GM06990 (cell line): ENCODE measurements around the gene PLA2G4A.
A peak's percentile ranks its signal among the peaks of the same experiment; 100 is the strongest.

Source experiments
- DNase-seq: peaks from one replicate; pipeline ENCODE4 v3.0.0-alpha.2; 2011; ENCODE audit not compliant: insufficient read length; ENCODE audit errors: extremely low read depth
- H3K27me3 ChIP-seq: replicated peaks from 2 replicates; pipeline ENCODE4 v1.6.0; 2011; ENCODE audit warnings: low read length; ENCODE audit not compliant: control insufficient read depth, insufficient read depth
- H3K36me3 ChIP-seq: 2 replicates; pipeline ENCODE4 v1.5.1; 2011; ENCODE audit warnings: low read length; ENCODE audit not compliant: control insufficient read depth, insufficient read depth
- H3K4me3 ChIP-seq: replicated peaks from 2 replicates; pipeline ENCODE4 v1.5.1; 2011; ENCODE audit warnings: low read depth, mild to moderate bottlenecking, control low read depth, low read length
- TF ChIP-seq, protein P1 (sequence below): IDR thresholded peaks from 2 replicates; pipeline ENCODE4 v1.5.1; 2011; ENCODE audit warnings: low read length, control low read depth, mild to moderate bottlenecking, inconsistent platforms; ENCODE audit not compliant: insufficient read depth, poor library complexity, severe bottlenecking

The PLA2G4A gene

DNA sequence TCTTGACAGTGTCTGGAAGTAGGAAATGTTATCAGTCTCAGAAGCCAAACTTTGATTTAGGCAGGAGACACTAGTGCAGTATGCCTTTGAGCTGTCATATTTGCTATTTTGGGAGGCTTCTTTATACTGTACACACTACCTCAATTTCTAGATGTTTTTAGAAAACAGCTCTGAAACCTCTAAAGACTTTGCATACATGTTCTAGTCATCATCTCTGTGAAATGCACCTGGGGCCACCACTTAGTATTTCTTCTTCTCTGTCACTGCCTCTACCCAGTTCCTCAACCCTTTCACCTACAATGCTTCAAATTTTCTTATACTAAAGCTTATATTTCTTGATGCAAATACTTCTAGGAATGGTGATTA, 29.1 kb upstream of the PLA2G4A start:
- no peaks in the 10 kb centered on the region for H3K36me3 ChIP-seq
- no peak overlapping the region for H3K4me3 ChIP-seq
- no peaks in the 10 kb centered on the region for H3K27me3 ChIP-seq
- DNase-seq: peak; percentile 48
- TF ChIP-seq, protein P1, sequence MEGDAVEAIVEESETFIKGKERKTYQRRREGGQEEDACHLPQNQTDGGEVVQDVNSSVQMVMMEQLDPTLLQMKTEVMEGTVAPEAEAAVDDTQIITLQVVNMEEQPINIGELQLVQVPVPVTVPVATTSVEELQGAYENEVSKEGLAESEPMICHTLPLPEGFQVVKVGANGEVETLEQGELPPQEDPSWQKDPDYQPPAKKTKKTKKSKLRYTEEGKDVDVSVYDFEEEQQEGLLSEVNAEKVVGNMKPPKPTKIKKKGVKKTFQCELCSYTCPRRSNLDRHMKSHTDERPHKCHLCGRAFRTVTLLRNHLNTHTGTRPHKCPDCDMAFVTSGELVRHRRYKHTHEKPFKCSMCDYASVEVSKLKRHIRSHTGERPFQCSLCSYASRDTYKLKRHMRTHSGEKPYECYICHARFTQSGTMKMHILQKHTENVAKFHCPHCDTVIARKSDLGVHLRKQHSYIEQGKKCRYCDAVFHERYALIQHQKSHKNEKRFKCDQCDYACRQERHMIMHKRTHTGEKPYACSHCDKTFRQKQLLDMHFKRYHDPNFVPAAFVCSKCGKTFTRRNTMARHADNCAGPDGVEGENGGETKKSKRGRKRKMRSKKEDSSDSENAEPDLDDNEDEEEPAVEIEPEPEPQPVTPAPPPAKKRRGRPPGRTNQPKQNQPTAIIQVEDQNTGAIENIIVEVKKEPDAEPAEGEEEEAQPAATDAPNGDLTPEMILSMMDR: no peak

DNA sequence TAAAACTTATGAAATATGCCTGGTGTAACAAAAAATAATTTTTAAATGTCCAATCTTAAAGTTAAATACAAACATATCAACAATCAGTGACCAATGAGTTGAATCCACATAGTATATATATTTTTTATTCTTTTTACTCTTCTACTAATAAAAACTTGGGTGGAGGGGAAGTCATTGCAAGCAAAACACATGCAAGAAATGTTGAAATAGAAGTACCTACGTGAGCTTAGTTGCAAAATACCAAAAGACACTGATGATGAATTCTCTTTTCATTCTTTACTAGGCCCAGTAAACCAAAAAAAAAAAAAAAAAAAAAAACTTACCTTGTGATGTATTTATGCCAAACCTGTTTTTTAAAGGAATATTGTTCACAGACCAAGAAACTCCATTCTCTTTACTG, 26.4 kb upstream of the PLA2G4A start:
- H3K36me3 ChIP-seq: no peaks in the 10 kb centered on the region
- no peak for DNase-seq
- TF ChIP-seq, protein P1: no peak
- no peaks in the 10 kb centered on the region for H3K27me3 ChIP-seq
- no peak overlapping the region for H3K4me3 ChIP-seq

DNA sequence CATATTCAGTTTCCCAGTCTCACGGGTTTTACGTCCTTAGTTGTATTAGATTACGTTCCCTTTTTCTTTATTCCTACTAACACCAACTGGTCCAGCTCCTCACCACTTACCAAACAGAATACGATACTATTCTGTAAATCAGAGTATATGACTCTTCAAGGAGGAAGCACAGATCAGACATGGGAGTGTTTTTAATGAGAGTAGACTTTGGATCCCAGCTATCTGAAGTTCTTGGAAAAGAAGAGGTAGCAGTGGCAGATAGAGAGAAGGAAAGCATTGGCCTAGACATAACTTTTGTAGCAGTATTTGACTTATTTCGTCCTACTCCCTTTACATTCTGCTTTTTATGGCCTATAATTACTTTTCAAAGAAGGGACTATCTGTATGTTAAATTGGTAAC, 24.1 kb upstream of the PLA2G4A start:
- no peaks in the 10 kb centered on the region for H3K27me3 ChIP-seq
- no peak for DNase-seq
- TF ChIP-seq, protein P1: no peak
- no peak overlapping the region for H3K4me3 ChIP-seq
- H3K36me3 ChIP-seq: no peaks in the 10 kb centered on the region

DNA sequence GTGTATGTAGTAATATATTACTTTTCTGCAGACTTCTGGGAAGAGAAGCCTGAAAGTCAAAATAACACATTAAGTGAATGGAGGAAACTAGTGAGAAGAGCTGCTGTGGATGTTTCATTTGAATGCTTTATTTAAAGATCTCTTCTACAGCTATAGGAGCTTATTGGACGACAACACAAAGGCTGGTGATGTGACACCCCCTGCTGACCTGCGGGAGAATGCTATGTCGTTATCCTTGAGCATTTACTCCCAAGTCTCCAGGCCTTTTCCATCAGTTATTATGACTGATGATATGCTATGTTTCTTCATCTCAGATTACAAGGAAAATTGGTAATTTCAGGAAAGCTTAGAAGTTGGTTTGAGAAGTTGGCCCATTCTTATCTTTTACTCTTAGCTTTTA, 22.3 kb upstream of the PLA2G4A start:
- no peaks in the 10 kb centered on the region for H3K27me3 ChIP-seq
- DNase-seq: no peak

DNA sequence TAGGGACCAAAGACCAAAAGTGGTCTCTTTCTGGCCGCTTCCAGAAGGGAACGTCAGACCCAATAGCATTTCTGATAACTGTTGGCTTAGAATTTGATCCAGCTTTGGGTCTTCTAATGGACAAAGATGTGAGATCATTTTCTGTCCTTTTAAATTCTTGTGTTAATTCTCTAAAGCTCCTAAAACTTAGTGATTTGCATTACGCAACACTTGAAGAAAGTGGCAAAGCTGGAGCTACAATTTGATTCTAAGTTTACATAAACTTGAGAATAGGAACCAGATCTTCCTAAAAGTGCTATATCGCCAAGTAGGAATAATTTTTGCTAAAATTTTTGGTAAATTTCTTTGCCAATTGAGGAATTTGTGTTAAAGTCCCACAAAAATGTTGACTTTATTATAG, 21.6 kb upstream of the PLA2G4A start:
- no peak for DNase-seq
- no peaks in the 10 kb centered on the region for H3K27me3 ChIP-seq
- TF ChIP-seq, protein P1: no peak
- no peaks in the 10 kb centered on the region for H3K36me3 ChIP-seq
- H3K4me3 ChIP-seq: no peak overlapping the region

More for the DNA sequence above, 22.3 kb upstream of the PLA2G4A start:
- TF ChIP-seq, protein P1: peak; percentile 57
- Histone ChIP-seq H3K4me3 (no peak overlapping the region), H3K36me3 (no peaks in the 10 kb centered on the region)

DNA sequence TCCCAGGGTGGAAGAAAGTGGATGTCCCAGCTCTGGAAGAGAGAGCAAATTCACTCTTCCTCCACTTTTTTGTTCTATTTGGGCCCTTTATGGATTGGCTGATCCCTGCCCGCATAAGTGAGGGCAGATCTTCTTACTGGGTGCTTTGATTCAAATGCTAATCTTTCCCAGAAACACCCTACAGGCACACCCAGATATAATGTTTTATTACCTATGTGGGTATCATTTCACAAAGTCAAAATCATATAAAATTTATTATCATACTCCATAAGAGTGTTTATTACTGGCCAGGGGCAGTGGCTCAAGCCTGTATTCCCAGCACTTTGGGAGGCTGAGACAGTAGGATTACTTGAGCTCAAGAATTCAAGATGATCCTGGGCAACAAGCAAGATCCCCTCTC, 16.9 kb upstream of the PLA2G4A start:
- Histone ChIP-seq H3K27me3 (no peaks in the 10 kb centered on the region), H3K4me3 (no peak overlapping the region), H3K36me3 (no peaks in the 10 kb centered on the region)
- TF ChIP-seq, protein P1: no peak
- no peak for DNase-seq
